ENCODE results near the gene CXADR. TPM values are rescaled to one million over a fixed set of nuclear protein-coding genes. Genes with fewer than 3 reads are reported as not detected.

The CXADR gene
- total RNA-seq, 1 experiment from 2014 or later: 22.3 TPM

DNA sequence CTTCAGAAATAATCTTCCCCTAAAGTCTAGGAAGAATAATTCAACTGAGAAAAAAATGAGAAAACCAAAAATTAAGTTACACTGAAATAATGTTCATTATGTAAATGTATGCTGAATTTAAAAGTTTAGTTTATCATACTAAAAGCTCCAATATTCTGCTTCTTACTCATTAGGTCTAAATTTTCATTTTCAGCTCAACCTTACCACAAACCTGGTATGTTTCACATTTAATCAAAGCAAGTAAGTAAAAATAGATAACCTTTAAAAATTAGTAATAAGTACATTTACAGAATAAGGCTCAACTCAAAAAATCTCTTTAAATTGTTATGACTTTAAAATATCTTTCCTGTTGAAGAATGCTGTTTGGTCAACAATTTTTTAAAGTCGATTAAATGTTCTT, 84.8 kb downstream of the CXADR start:
- DNase-seq (ENCODE audit: low spot score): no peak

DNA sequence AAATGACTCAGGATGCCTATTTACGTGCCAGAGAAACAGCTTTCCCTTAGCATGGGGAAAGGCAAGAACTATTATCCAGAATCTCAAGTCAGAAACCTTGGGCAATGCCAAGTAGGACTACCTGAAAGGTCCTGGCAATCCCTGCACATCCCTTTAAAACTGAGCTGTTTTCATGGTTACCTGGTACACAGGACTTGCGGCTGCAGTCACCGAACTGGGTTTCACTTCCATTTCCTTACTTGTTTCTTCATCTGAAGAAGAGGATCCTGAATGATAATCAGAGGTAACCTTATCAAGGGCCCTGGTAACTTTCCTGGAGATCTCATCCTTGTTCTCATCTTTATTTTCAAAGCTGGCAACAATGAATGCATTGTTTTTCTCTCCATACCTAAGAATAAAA, 85.6 kb downstream of the CXADR start:
- no peak for DNase-seq (ENCODE audit: low spot score)

DNA sequence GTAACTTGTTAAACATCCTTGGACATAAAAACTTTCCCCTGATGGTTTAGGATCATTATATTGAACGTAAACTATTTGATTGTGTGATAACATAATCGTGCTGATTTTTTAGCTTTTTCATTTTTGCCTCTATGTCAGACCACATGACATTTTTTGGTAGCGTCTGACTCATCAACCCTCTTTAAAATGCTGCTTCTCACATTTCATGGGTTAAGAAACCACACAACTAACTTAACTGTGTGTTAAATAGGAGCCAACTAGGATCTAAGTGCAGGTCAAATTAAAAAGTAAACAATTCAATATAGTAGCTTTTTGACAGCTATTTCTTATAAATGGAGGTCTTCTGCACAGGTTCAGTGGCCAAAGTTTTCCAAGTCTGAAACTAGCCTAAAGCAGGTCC, 90.0 kb downstream of the CXADR start:
- DNase-seq (ENCODE audit: low spot score): peak; percentile 69

DNA sequence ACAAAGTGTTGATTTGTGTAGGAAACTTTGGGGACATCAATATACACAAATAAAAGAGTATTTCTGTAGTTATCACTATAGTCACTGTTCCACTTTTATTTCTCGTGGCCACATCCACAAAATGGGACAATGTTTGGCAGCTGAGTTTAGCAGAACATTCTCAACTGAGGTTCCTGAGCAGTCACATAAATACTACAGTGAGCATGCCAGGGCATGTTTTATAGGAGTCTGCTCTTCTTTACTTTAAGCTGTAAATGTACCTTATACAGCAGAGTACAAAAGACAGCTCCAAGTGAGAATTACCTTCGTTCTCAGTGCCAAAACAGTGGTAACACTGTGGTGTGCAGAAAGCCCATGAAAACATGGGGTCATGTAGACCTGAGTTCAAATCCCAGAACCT, 94.8 kb downstream of the CXADR start:
- no peak for DNase-seq (ENCODE audit: low spot score)

DNA sequence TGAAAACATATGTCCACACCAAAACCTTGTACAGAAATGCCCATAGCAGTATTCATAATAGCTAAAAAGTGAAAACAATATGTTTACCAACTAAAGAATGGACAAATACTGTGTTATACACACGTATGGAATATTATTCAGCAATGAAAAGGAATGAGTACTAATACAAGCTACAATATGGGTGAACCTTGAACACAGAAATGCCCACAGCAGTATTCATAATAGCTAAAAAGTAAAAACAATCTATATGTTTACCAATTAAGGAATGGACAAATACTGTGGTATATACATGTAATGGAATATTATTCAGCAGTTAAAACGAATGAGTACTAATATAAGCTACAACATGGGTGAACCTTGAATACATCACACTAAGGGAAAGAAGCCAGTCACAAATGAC, 96.8 kb downstream of the CXADR start:
- no peak for DNase-seq (ENCODE audit: low spot score)

DNA sequence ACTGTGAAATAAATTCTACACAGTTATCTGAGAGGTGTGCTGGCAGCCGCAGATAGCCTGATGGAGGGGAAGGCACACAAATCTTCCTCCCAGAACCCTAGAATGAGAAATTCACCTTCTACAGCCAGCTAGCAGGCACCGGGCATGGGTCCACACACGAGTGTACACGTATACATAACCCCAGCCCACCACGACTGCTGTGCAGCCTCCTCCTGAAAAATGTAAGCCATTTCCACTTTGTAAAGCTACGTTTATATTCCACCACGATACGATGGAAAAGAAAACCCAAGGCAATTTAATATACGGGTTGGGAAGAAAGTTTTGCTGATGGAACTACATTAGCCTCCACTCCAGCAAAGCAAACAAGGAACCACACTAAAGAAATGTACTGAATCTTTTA, 98.1 kb downstream of the CXADR start:
- DNase-seq (ENCODE audit: low spot score): no peak

DNA sequence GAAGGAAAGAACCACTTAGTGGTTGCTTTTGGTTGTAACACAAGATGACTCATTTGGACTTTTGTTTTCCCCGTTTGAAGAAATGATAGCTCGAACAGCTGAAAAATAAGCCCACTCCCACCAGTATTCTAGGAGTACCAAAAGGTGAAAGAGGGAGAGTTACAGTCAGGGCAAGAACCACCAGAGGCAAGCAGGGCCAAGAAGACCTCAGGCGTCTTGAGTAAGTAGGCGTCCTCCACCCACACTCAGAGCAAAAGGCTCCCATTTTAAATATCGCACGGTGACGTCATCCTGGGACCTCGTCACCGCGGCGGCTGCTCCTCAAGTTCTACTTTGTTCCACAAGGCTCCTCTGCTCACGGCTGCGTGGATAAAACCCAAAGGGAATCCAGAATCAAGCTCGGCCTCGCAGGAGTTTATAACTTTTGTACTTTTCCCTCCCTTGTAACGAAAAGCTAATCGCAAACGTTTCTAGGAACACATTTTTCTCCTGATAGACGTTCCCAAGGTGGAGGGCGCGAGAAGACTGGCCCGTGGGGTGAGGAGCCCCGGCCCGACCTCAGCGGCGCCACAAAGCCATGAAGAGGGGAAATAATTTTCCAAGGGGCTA, 98.7 kb downstream of the CXADR start:
- peak; percentile 90 for DNase-seq (ENCODE audit: low spot score)

DNA sequence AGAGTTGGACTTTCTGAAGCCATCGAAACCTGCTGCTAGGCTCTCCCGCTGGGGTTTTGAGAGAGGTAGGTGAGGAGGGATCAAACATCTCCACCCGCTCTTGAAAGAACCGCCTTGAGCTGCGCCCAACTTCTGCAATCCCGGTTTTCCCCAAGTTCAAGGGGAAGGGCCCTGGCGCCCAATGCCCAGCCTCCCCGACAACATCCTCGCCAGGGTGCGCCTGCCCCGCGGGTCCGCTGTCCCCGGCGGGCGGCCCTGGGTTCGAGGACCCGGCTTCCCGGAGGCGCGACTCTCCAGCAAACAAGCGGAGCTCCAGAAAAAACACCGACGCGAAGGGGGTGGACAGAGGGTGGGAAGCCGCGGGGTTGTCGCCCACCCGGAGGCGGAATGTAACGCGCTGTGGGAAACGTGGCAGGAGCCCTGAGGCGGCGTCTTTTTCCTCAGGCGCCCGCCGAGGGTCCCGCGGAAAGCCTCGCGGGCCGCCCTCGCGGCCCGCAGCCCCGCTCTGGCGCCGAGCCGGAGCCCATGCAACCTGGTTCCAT, 99.3 kb downstream of the CXADR start:
- DNase-seq (ENCODE audit: low spot score): peak; percentile 28

DNA sequence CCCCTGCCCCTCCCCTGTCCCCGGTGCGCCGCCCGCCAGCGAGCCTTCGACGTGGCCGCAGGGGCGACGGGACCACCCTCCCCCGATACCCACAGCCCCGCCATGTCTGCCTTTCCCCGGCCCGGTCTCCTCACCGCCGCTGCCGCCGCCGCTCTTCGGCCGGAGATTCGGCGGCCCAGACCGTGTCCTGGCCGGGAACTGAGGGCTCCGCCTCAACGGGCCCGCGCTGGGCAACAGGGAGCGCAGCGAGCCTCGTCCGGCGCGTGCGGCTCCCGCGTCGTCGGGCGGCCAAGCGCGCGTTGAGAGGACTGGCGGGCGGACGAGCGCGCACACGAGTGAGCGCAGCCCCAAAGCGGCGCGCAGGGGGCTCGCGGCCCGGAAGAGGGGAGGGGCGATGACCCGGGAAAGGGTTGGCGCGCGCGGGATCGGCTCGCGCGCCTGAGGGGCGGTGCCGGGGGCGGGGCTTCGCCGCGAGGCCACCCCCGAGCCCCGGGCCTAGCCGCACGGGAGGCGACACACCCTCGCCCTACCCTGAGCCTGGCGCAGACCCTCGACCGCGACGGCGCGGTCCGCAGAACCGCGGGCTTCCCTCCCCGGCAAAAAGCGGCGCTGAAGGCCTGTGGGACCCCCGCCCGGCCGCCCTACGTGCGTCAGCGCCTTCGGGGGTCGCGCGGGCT, 99.9 kb downstream of the CXADR start, which contains the start of gene BTG3:
BTG3 (minus strand) TSS at position 337 of the 677 bp plus-strand sequence. CDS start 3,757 bp downstream, outside the sequence.
- DNase-seq (ENCODE audit: low spot score): peak; percentile 67

DNA sequence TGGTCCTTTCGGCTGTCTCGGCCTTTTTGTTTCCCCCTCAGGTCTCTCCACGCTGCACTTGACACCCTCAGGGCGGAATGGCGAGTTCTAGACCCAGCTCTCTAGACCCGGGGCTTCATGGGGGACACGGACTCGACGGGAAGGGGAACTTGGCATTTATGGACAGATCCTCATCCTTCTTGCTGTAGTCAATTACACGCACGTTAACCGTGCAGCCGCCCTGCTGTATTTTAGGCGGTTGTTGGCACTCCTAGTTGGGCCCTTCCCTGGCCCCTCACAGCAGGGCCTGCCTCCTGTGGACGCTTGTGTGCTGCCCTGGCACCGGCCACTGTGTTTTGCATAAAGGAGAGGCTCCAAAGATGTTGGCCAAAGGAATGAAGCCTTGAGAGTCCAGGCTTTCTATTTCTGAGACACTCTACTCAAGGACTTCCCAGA, 100.4 kb downstream of the CXADR start:
- no peak for DNase-seq (ENCODE audit: low spot score)

DNA sequence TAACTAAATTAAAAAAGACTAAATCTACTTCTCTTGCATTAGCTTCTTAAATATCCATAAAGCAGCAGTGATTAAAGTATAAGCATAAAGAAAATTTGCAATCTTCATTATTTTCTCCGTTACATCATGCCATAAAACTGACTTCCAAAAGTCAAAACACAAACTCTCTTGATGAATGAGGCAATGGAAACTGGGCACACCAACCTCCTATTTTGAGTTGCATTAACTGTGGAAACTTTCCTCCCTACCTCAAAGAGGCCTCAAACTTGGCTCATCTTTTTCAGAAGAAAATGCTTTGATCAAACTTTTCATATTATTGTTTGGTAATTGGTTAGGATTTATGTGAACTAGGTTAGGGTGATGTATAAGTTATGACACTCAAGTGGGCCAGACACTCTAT, 104.0 kb downstream of the CXADR start:
- no peak for DNase-seq (ENCODE audit: low spot score)

DNA sequence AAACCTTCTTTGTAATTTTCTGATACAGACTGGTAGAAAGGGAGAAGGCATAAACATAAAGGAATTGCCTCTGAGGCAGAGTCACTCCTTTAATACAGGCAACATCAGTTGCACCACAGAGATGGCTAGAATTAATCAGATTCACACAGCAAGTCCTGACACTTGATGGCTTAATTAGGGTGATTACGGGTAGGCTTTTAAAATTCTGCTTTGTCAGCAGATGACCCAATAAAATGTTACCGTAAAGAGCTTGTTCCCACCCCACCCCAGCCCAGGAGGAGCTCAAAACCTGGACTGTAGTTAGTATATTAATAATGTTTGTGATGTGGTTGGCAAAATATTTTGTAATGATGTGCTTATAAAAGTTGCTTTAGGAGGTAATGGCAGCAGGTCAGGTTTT, 109.2 kb downstream of the CXADR start:
- DNase-seq (ENCODE audit: low spot score): no peak

DNA sequence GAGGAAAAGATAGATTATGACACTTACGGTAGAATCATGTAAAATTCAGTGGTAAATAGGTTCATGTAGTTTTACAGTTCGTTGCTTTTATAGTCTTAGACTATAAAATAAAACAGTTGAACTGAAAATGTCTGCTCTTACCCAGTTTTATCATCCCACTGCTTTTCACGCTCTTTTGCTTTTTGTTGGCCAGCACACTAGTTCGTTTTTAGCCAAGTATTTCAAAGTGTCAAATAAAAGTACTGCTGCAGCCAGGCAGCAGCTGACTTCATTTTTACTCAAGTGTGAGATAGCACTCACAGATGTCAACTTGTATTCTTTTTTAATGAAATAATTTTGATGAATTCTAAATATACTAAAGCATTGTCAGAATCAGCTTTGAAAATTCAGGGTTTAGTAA, 118.4 kb downstream of the CXADR start:
- DNase-seq (ENCODE audit: low spot score): no peak

DNA sequence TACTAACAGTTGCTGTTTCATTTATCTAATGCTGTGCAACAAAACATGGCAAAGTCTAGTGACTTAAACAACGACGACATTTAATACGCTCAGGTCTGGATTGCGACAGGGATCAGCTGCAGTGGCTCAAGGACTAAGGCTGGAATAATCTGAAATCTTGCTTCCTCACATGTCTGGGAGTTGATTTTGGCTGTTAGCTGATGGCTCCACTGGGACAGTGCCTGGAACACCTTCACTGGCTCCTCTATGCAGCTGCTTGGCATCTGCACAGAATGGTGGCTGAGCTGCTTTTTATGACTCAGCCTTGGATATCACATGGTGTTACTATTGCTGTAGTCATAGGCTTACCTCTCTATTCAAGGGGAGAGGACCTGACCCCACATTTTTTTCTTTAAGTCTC, 123.9 kb downstream of the CXADR start:
- DNase-seq (ENCODE audit: low spot score): no peak

DNA sequence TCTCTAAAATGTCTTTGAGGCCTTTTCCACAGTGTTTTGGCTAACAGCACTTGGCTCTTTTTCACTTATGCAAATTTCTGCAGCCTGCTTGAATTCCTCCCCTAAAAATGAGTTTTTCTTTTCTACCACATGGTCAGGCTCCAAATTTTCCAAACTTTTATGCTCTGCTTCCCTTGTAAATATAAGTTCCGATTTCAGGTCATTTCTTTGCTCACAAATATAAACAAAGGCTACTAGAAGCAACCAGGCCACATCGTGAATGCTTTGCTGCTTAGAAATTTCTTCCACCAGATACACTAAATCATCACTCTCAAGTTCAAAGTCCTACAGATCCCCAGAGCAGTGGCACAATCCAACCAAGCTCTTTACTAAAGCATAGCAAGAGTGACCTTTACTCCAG, 128.0 kb downstream of the CXADR start:
- no peak for DNase-seq (ENCODE audit: low spot score)

Other genes with a start within 250 kb of the CXADR start
- gene BTG3, start 99.9 kb downstream of the CXADR start, total RNA-seq (2014; rRNA removed; shearing (Covaris generic)): 48.9 and 61.7 TPM in 2 replicates